Measurements from ENCODE around the gene BTBD2. TPM values are rescaled to one million over a fixed set of nuclear protein-coding genes. Genes with fewer than 3 reads are reported as not detected.

BTBD2 gene
- total and polyA plus RNA-seq, 2 of the 13 experiments (the other 11 are each of a cell fraction or from before 2014, with no cell fraction given): 28.1 to 45.3 TPM

DNA sequence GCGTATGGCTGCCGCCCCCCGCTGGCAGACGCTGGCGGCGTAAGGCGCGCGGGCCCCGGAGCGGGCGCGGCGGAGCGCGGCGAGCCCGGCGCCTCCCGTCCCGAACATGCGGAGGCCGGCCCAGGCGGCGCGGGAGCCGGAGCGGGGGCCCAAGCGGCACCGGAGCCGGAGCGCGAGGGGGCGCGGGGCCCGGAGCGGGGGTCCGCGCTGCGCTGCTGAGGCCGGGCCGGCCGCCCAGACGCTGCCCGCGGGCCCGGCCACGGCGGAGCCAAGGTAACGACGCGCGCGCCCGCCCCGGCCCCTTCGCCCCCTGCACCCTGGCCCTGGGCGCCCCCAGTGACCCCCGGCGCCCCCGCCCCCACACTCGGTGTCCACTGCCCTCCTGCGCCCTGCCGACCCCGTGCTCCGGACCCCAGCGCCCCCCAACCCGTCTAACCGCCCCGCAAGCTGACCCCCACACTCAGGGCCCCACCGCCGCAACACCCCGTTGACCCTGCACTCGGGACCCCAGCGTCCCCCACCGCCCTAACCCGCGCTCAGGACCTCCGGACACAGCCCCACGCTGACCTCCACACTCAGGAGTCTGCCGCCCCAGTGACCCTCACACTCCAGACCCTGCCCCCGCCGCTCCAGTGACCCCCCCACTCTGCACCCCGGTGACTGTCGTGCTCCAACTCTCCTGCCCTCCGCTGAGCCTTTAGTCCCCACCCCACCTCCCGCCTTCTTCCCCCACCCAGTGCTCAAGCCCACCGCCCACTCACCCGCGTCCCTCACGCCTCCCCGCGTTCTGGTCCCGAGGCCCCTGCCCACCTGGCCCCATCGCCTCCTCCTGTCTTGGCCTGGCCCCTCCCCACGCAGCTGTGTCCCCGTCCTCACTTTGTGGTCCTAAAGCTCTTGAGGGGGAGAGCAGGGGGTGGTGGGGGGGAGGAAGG, 74.1 kb downstream of the BTBD2 start, which contains the start of gene CSNK1G2 (continued):
- TF ChIP-seq, protein P1, sequence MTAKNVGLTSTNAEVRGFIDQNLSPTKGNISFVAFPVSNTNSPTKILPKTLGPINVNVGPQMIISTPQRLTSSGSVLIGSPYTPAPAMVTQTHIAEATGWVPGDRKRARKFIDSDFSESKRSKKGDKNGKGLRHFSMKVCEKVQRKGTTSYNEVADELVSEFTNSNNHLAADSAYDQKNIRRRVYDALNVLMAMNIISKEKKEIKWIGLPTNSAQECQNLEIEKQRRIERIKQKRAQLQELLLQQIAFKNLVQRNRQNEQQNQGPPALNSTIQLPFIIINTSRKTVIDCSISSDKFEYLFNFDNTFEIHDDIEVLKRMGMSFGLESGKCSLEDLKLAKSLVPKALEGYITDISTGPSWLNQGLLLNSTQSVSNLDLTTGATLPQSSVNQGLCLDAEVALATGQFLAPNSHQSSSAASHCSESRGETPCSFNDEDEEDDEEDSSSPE (CRISPR knock-in tag; IDR thresholded peaks at IDR 0.05): no peak
- 0 out of 2 replicates have a peak, but pooled peaks have one; percentile 32 for TF ChIP-seq ZNF713 (CRISPR knock-in tag; IDR thresholded peaks at IDR 0.05)
- TF ChIP-seq HNRNPL (IDR thresholded peaks at IDR 0.05; ENCODE audit: low read depth, low read length): no peak
- TF ChIP-seq RBFOX2 (IDR thresholded peaks at IDR 0.05; ENCODE audit: low read depth, low read length): peak; percentile 31
- TF ChIP-seq KMT2B (CRISPR knock-in tag; IDR thresholded peaks at IDR 0.05): no peak
- TF ChIP-seq PHF5A (CRISPR knock-in tag; IDR thresholded peaks at IDR 0.05; ENCODE audit: low read depth, unreplicated experiment): no peak
- TF ChIP-seq GABPB1 (CRISPR knock-in tag; IDR thresholded peaks at IDR 0.05): no peak
- no peak for TF ChIP-seq CSRNP2 (CRISPR knock-in tag; conservative IDR thresholded peaks at IDR 0.05; ENCODE audit: low read depth)
- 0 out of 2 replicates have a peak, but pooled peaks have one; percentile 14 for TF ChIP-seq ZSCAN31 (CRISPR knock-in tag; IDR thresholded peaks at IDR 0.05; ENCODE audit: low read depth)
- 0 out of 2 replicates have a peak, but pooled peaks have one; percentile 24 for TF ChIP-seq THAP9 (CRISPR knock-in tag; IDR thresholded peaks at IDR 0.05; ENCODE audit: borderline replicate concordance)
- 0 out of 2 replicates have a peak, but pooled peaks have one; percentile 5 for TF ChIP-seq ZC3H13 (CRISPR knock-in tag; IDR thresholded peaks at IDR 0.05)
- TF ChIP-seq ZSCAN5A (CRISPR knock-in tag; IDR thresholded peaks at IDR 0.05; ENCODE audit: borderline replicate concordance): no peak
- TF ChIP-seq ZNF615 (CRISPR knock-in tag; IDR thresholded peaks at IDR 0.05; ENCODE audit: borderline replicate concordance): no peak
- 0 out of 2 replicates have a peak, but pooled peaks have one; percentile 14 for TF ChIP-seq ZNF761 (CRISPR knock-in tag; conservative IDR thresholded peaks at IDR 0.05)
- no peak for TF ChIP-seq SRY (CRISPR knock-in tag; IDR thresholded peaks at IDR 0.05)
- no peak for TF ChIP-seq CBX2 (IDR thresholded peaks at IDR 0.05; ENCODE audit: low read depth, low read length)
- TF ChIP-seq CBX2 (CRISPR knock-in tag; IDR thresholded peaks at IDR 0.05; ENCODE audit: low read depth): no peak
- TF ChIP-seq AKAP8 (CRISPR knock-in tag; IDR thresholded peaks at IDR 0.05): no peak
- TF ChIP-seq, protein P2, sequence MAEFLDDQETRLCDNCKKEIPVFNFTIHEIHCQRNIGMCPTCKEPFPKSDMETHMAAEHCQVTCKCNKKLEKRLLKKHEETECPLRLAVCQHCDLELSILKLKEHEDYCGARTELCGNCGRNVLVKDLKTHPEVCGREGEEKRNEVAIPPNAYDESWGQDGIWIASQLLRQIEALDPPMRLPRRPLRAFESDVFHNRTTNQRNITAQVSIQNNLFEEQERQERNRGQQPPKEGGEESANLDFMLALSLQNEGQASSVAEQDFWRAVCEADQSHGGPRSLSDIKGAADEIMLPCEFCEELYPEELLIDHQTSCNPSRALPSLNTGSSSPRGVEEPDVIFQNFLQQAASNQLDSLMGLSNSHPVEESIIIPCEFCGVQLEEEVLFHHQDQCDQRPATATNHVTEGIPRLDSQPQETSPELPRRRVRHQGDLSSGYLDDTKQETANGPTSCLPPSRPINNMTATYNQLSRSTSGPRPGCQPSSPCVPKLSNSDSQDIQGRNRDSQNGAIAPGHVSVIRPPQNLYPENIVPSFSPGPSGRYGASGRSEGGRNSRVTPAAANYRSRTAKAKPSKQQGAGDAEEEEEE (CRISPR knock-in tag; IDR thresholded peaks at IDR 0.05; ENCODE audit: borderline replicate concordance): no peak

Measured in HepG2 (cell line).